Measurements from ENCODE around the gene IRGC. TPM values are rescaled to one million over a fixed set of nuclear protein-coding genes. Genes with fewer than 3 reads are reported as not detected.

IRGC gene
- total RNA-seq, 1 experiment from 2014 or later = not detected

- DNase-seq = peak; percentile 60
Measured at GRCh38 chr19:43765109-43765876, 49.4 kb downstream of the IRGC start.

More at GRCh38 chr19:43765109-43765876, 49.4 kb downstream of the IRGC start:
- peak overlapping the region in 1 of 2 experiments; percentile 12; a peak in 1 of 5 replicates for H3K4me3 Mint-ChIP-seq
- Histone ChIP-seq H4K91ac (ENCODE audit: insufficient read length, low read depth, low read length) (no peak overlapping the region), H3K9me3 (ENCODE audit: control insufficient read depth, low read depth, low read length) (no peaks in the 10 kb centered on the region), H3K27ac (ENCODE audit: insufficient read length, low read depth, low read length) (no peak overlapping the region), H4K20me1 (ENCODE audit: control insufficient read depth, insufficient read depth, insufficient read length) (no peaks in the 10 kb centered on the region), H2AFZ (ENCODE audit: low read length) (no peak overlapping the region), H2BK120ac (ENCODE audit: low read depth, low read length, poor library complexity, severe bottlenecking) (no peak overlapping the region), H2AK5ac (ENCODE audit: insufficient read length, low read length) (no peak overlapping the region), H3K79me2 (ENCODE audit: insufficient read depth, low read length) (no peaks in the 10 kb centered on the region), H3K23me2 (ENCODE audit: insufficient read length, low read depth, low read length, poor library complexity, severe bottlenecking) (no peaks in the 10 kb centered on the region), H3K9ac (ENCODE audit: extremely low read depth, insufficient read length, low read length) (no peak overlapping the region), H2BK12ac (ENCODE audit: insufficient read length, low read depth, low read length) (no peak overlapping the region), H4K5ac (ENCODE audit: insufficient read length, low read depth, low read length) (no peak overlapping the region), H2BK5ac (ENCODE audit: insufficient read length, low read length) (no peak overlapping the region), H3K4me1 (ENCODE audit: insufficient read depth, low read length) (no peaks in the 10 kb centered on the region; the same call in 1 of the 2 replicates), H4K8ac (replicated peaks; ENCODE audit: insufficient read length, low read depth, low read length) (no peak overlapping the region), H3K56ac (ENCODE audit: insufficient read length, low read depth, low read length) (no peak overlapping the region), H3K4me2 (ENCODE audit: insufficient read depth, insufficient read length, low read length) (no peak overlapping the region), H2BK20ac (ENCODE audit: low read depth, low read length, poor library complexity, severe bottlenecking) (no peak overlapping the region), H3K79me1 (ENCODE audit: insufficient read depth, low read depth, low read length, poor library complexity, severe bottlenecking) (no peaks in the 10 kb centered on the region), H3K23ac (ENCODE audit: insufficient read length, low read depth, low read length) (no peak overlapping the region), H3K14ac (ENCODE audit: insufficient read depth, low read length) (no peak overlapping the region), H3K4ac (ENCODE audit: low read depth, low read length) (no peak overlapping the region), H2BK15ac (ENCODE audit: low read depth, low read length) (no peak overlapping the region), H3K18ac (ENCODE audit: insufficient read length, low read depth, low read length) (no peak overlapping the region), H3K27me3 (ENCODE audit: insufficient read depth, low read length) (no peaks in the 10 kb centered on the region), H3T11ph (ENCODE audit: low read length) (no peak overlapping the region)
- peaks cover 22% of the 10 kb centered on the region for H3K27me3 Mint-ChIP-seq (ENCODE audit: low read depth)
- H3K27ac Mint-ChIP-seq = peak overlapping the region in 2 of 3 experiments; percentile 47 to 48; a peak in 2 of 7 replicates
- H3K9me3 Mint-ChIP-seq = no peaks in the 10 kb centered on the region
- WGBS (ENCODE audit: extremely low coverage, insufficient read length, low lambda C conversion rate) = no CpG with 5 or more reads among the region's 16 CpGs
- TF ChIP-seq, protein P1, sequence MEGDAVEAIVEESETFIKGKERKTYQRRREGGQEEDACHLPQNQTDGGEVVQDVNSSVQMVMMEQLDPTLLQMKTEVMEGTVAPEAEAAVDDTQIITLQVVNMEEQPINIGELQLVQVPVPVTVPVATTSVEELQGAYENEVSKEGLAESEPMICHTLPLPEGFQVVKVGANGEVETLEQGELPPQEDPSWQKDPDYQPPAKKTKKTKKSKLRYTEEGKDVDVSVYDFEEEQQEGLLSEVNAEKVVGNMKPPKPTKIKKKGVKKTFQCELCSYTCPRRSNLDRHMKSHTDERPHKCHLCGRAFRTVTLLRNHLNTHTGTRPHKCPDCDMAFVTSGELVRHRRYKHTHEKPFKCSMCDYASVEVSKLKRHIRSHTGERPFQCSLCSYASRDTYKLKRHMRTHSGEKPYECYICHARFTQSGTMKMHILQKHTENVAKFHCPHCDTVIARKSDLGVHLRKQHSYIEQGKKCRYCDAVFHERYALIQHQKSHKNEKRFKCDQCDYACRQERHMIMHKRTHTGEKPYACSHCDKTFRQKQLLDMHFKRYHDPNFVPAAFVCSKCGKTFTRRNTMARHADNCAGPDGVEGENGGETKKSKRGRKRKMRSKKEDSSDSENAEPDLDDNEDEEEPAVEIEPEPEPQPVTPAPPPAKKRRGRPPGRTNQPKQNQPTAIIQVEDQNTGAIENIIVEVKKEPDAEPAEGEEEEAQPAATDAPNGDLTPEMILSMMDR (conservative IDR thresholded peaks at IDR 0.05) = no peak
- peaks cover 12 to 17% of the 10 kb centered on the region in 2 experiments for H3K4me1 Mint-ChIP-seq
- H3K36me3 Mint-ChIP-seq (ENCODE audit: insufficient read depth in 1 of 3, low read depth in 3 of 3) = no peaks in the 10 kb centered on the region; a peak in 1 of 7 replicates

Data from H9 (cell line).